Spleen (tissue), 11 donors: Measurements from ENCODE around the gene ADCK1. TPM values are rescaled to one million over a fixed set of nuclear protein-coding genes. Genes with fewer than 3 reads are reported as not detected.

ENCODE experiments used
- DNase-seq: peaks from one replicate; pipeline ENCODE4 v3.0.0-alpha.2; 2020
- H3K27ac ChIP-seq, 8 donors: fragments of 200-600 bp; sonication (generic) in 7 of 8; 1 replicate in 4 of 8; 2 replicates in 4 of 8; pipeline versions ENCODE4 v1.5.0 to v1.8.0; 2016 to 2021; ENCODE audit warnings: inconsistent platforms in 4 of 8, mild to moderate bottlenecking in 4 of 8, moderate library complexity in 1 of 8
- H3K27me3 ChIP-seq, 7 donors: fragments of 200-600 bp; sonication (generic) in 6 of 7; replicated peaks in 1 of 7; 1 replicate in 4 of 7; 2 replicates in 3 of 7; pipeline versions ENCODE4 v1.5.0 to v1.8.0; 2016 to 2021; ENCODE audit warnings: inconsistent platforms in 3 of 7, mild to moderate bottlenecking in 1 of 7
- H3K36me3 ChIP-seq, 6 donors: fragments of 200-600 bp; sonication (generic) in 5 of 6; 1 replicate in 4 of 6; 2 replicates in 2 of 6; pipeline versions ENCODE4 v1.5.0 to v1.8.0; 2016 to 2021; ENCODE audit warnings: inconsistent platforms in 2 of 6
- H3K4me1 ChIP-seq, 6 donors: fragments of 200-600 bp; sonication (generic) in 5 of 6; 1 replicate in 3 of 6; 2 replicates in 3 of 6; pipeline versions ENCODE4 v1.5.0 to v1.8.0; 2016 to 2021; ENCODE audit warnings: inconsistent platforms in 3 of 6
- H3K4me3 ChIP-seq, 8 donors: fragments of 200-600 bp; sonication (generic) in 7 of 8; 1 replicate in 4 of 8; 2 replicates in 4 of 8; pipeline versions ENCODE4 v1.5.0 to v1.8.0; 2016 to 2021; ENCODE audit warnings: inconsistent platforms in 4 of 8, mild to moderate bottlenecking in 4 of 8, moderate library complexity in 2 of 8
- H3K9me3 ChIP-seq, 8 donors: fragments of 200-600 bp; sonication (generic) in 7 of 8; 1 replicate in 4 of 8; 2 replicates in 4 of 8; pipeline versions ENCODE4 v1.5.0 to v1.8.0; 2016 to 2021; ENCODE audit warnings: inconsistent platforms in 4 of 8
- POLR2A ChIP-seq, 3 donors: fragments of 450-650 bp; IDR thresholded peaks; one replicate each; pipeline ENCODE4 v1.5.1; 2017; ENCODE audit warnings: antibody characterized with exemption in 3 of 3, mild to moderate bottlenecking in 1 of 3
- POLR2AphosphoS5 ChIP-seq, 3 donors: sonication (generic); formaldehyde crosslinking; IDR thresholded peaks; one replicate each; pipeline ENCODE4 v1.5.1; 2017; ENCODE audit warnings: antibody characterized with exemption in 3 of 3
- WGBS, 5 donors: extraction: QIAGEN DNeasy Blood & Tissue Kit in 3 of 5; methylation state at CpG; one replicate each; pipeline versions ENCODE4 v1.1.5 to v1.1.7; 2013 to 2018; 5-methylcytosine and 5-hydroxymethylcytosine counted together
- intact Hi-C: fragments of 100-400 bp; cut with DNase I; formaldehyde crosslinking; loops from one replicate; pipeline ENCODE4 v1.15.0; 2023; ENCODE audit warnings: low total_unique reads
- polyA plus RNA-seq, 3 donors: library from polyadenylated mRNA; stranded (reverse); fragments of 200-250 nt; gene quantifications; one replicate each; pipeline ENCODE4 v1.2.1, GENCODE V29; 2013
- total RNA-seq, 7 donors: library from RNA; depleted of rRNA in 3 of 7; stranded (reverse); fragments of >200 nt in 3 of 7; fragmentation: NEBNext Ultra II Directional in 4 of 7; extraction: Animal tissue kit (Norgen Biotek cat#: 25700) in 4 of 7; gene quantifications; one replicate each; pipeline versions ENCODE4 v1.1.0 to v1.2.1, GENCODE V29; 2016 to 2021
- TF ChIP-seq, protein P1 (sequence below), 11 experiments: fragments of 200-600 bp in 7 of 11; fragments of 450-650 bp in 4 of 11; sonication (generic) in 4 of 11; IDR thresholded peaks in 8 of 11; conservative IDR thresholded peaks in 3 of 11; 1 replicate in 7 of 11; 2 replicates in 4 of 11; pipeline versions ENCODE4 v1.4.0 to v1.8.0; 2016 to 2021; ENCODE audit warnings: antibody characterized with exemption in 11 of 11, inconsistent platforms in 4 of 11, mild to moderate bottlenecking in 1 of 11
- donor health status: healthy with polysubstance abuse.
- donor health status: DM: no; HTN: no; CAD: no; lungs with moderate emphysema.
- donor health status: DM: no; HTN: no; CAD: no.
- donor health status: Bipolar disorder and iron deficiency.
- donor health status: healthy.
- donor health status: DM: no; HTN: no; CAD: no.
- donor health status: DM: yes; HTN: yes; CAD: no.

ADCK1 gene
- total and polyA plus RNA-seq, 10 donors = 5.0 to 14.0 (median 9.0) TPM

GRCh38 chr14:77825895-77826519, 26.1 kb downstream of the ADCK1 start:
- TF ChIP-seq POLR2A (IDR thresholded peaks at IDR 0.05) (no peak), POLR2AphosphoS5 (IDR thresholded peaks at IDR 0.05) (no peak)
- TF ChIP-seq, protein P1, sequence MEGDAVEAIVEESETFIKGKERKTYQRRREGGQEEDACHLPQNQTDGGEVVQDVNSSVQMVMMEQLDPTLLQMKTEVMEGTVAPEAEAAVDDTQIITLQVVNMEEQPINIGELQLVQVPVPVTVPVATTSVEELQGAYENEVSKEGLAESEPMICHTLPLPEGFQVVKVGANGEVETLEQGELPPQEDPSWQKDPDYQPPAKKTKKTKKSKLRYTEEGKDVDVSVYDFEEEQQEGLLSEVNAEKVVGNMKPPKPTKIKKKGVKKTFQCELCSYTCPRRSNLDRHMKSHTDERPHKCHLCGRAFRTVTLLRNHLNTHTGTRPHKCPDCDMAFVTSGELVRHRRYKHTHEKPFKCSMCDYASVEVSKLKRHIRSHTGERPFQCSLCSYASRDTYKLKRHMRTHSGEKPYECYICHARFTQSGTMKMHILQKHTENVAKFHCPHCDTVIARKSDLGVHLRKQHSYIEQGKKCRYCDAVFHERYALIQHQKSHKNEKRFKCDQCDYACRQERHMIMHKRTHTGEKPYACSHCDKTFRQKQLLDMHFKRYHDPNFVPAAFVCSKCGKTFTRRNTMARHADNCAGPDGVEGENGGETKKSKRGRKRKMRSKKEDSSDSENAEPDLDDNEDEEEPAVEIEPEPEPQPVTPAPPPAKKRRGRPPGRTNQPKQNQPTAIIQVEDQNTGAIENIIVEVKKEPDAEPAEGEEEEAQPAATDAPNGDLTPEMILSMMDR (IDR thresholded peaks at IDR 0.05 in 8 of 11, conservative IDR thresholded peaks at IDR 0.05 in 3 of 11) = no peak
- WGBS, 5 donors = 92 to 96% (median 95%) methylated on average over 15 to 16 of the region's 16 CpGs
- intact Hi-C loops = no loop called here
- no peak overlapping the region for H3K4me3 ChIP-seq
- no peaks in the 10 kb centered on the region for H3K9me3 ChIP-seq
- no peaks in the 10 kb centered on the region for H3K4me1 ChIP-seq
- no peak overlapping the region for H3K27ac ChIP-seq
- H3K36me3 ChIP-seq = peaks cover 0 to 82% (median 6%) of the 10 kb centered on the region in 6 donors
- no peaks in the 10 kb centered on the region for H3K27me3 ChIP-seq
- no peak for DNase-seq

GRCh38 chr14:77830692-77831091, 30.8 kb downstream of the ADCK1 start:
- Histone ChIP-seq H3K36me3 (peaks cover 0 to 86% (median 2%) of the 10 kb centered on the region in 6 donors), H3K27ac (no peak overlapping the region), H3K27me3 (no peaks in the 10 kb centered on the region), H3K4me1 (no peaks in the 10 kb centered on the region), H3K9me3 (no peaks in the 10 kb centered on the region), H3K4me3 (no peak overlapping the region)
- TF ChIP-seq POLR2A (IDR thresholded peaks at IDR 0.05) = no peak
- TF ChIP-seq, protein P1 (IDR thresholded peaks at IDR 0.05 in 8 of 11, conservative IDR thresholded peaks at IDR 0.05 in 3 of 11) = no peak
- TF ChIP-seq POLR2AphosphoS5 (IDR thresholded peaks at IDR 0.05) = no peak
- intact Hi-C loops = no loop called here
- no peak for DNase-seq
- WGBS, 5 donors = 91 to 98% (median 96%) methylated on average over 2 of the region's 2 CpGs

- no peaks in the 10 kb centered on the region for H3K27me3 ChIP-seq
- intact Hi-C loops = no loop called here
- H3K9me3 ChIP-seq = no peaks in the 10 kb centered on the region
- H3K27ac ChIP-seq = no peak overlapping the region
- TF ChIP-seq, protein P1 (IDR thresholded peaks at IDR 0.05 in 8 of 11, conservative IDR thresholded peaks at IDR 0.05 in 3 of 11) = no peak
- TF ChIP-seq POLR2AphosphoS5 (IDR thresholded peaks at IDR 0.05) (no peak), POLR2A (IDR thresholded peaks at IDR 0.05) (no peak)
- H3K36me3 ChIP-seq = peaks cover 0 to 90% (median 3%) of the 10 kb centered on the region in 6 donors
- 58 to 82% (median 59%) methylated on average over 3 of the region's 3 CpGs for WGBS, 5 donors
- no peak for DNase-seq
- no peak overlapping the region for H3K4me3 ChIP-seq
- H3K4me1 ChIP-seq = no peaks in the 10 kb centered on the region
Measured at GRCh38 chr14:77832297-77832696, 32.4 kb downstream of the ADCK1 start.

DNA sequence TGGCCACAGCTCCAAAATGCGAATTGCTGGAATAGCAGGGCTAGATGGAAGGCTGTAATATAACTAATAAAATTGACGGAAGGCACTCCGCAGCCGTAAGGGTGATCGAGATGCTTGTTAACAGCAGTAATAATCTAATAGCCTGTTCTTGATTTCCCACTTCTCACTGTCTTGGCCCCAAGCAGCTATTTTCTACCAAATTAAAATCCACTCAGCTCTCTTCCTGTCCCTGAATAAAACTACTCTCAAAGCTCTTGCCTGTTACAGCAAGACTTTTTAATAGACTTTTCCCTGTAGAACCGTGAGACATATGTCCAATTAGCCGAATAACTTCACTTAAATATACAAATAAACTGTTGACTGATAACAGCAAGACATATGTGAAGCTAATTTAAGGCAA, 38.0 kb downstream of the ADCK1 start:
- Histone ChIP-seq H3K27me3 (no peaks in the 10 kb centered on the region), H3K27ac (no peak overlapping the region), H3K36me3 (peaks cover 0 to 39% (median 3%) of the 10 kb centered on the region in 6 donors), H3K4me3 (no peak overlapping the region), H3K4me1 (no peaks in the 10 kb centered on the region), H3K9me3 (no peaks in the 10 kb centered on the region)
- TF ChIP-seq POLR2A (IDR thresholded peaks at IDR 0.05) (no peak), POLR2AphosphoS5 (IDR thresholded peaks at IDR 0.05) (no peak)
- TF ChIP-seq, protein P1 (IDR thresholded peaks at IDR 0.05 in 8 of 11, conservative IDR thresholded peaks at IDR 0.05 in 3 of 11) = no peak
- WGBS, 5 donors = 79 to 92% (median 88%) methylated on average over 7 of the region's 7 CpGs
- no peak for DNase-seq
- intact Hi-C loops = no loop called here
